Liver (tissue), 9 donors: ENCODE measurements around the gene UXS1. TPM values are rescaled to one million over a fixed set of nuclear protein-coding genes. Genes with fewer than 3 reads are reported as not detected.

Experiments used
- DNase-seq: peaks from one replicate; pipeline ENCODE4 v3.0.0-alpha.2; 2017; ENCODE audit warnings: low spot score
- H3K27ac ChIP-seq, 2 donors: one replicate each; pipeline ENCODE4 v1.7.0; 2013; ENCODE audit warnings: inconsistent platforms in 2 of 2, low read length in 2 of 2, control low read depth in 1 of 2, low read depth in 1 of 2, mild to moderate bottlenecking in 1 of 2
- H3K27me3 ChIP-seq, 4 donors: one replicate each; pipeline versions ENCODE4 v1.6.1 to v1.7.0; 2013; ENCODE audit warnings: low read length in 3 of 4, inconsistent platforms in 1 of 4, mild to moderate bottlenecking in 1 of 4, moderate library complexity in 1 of 4; ENCODE audit not compliant: control insufficient read depth in 4 of 4, insufficient read depth in 4 of 4
- H3K36me3 ChIP-seq, 4 donors: one replicate each; pipeline versions ENCODE4 v1.6.1 to v1.7.0; 2013; ENCODE audit warnings: low read length in 3 of 4, mild to moderate bottlenecking in 3 of 4, low read depth in 1 of 4, moderate library complexity in 1 of 4; ENCODE audit not compliant: control insufficient read depth in 4 of 4, insufficient read depth in 3 of 4
- H3K4me1 ChIP-seq, 4 donors: one replicate each; pipeline versions ENCODE4 v1.6.1 to v1.7.0; 2013; ENCODE audit warnings: low read length in 3 of 4, mild to moderate bottlenecking in 3 of 4, moderate library complexity in 1 of 4; ENCODE audit not compliant: control insufficient read depth in 4 of 4, insufficient read depth in 4 of 4
- H3K4me3 ChIP-seq, 3 donors: one replicate each; pipeline versions ENCODE4 v1.6.1 to v1.7.0; 2013; ENCODE audit warnings: low read length in 3 of 3, control low read depth in 1 of 3, low read depth in 1 of 3, mild to moderate bottlenecking in 1 of 3
- H3K9ac ChIP-seq, 2 donors: one replicate each; pipeline ENCODE4 v1.7.0; 2013; ENCODE audit warnings: low read length in 2 of 2, mild to moderate bottlenecking in 2 of 2, moderate library complexity in 2 of 2, control low read depth in 1 of 2, low read depth in 1 of 2
- H3K9me3 ChIP-seq, 4 donors: one replicate each; pipeline versions ENCODE4 v1.6.1 to v1.7.0; 2013; ENCODE audit warnings: low read length in 3 of 4; ENCODE audit not compliant: control insufficient read depth in 4 of 4
- ATF3 ChIP-seq: IDR thresholded peaks from 2 replicates; pipeline ENCODE4 v1.6.1; 2016; ENCODE audit warnings: antibody characterized with exemption
- CTCF ChIP-seq: fragments of 150-350 bp; IDR thresholded peaks from 2 replicates; pipeline ENCODE4 v1.5.1; 2017; ENCODE audit warnings: improper control_type of control experiment, low read depth, low read length; ENCODE audit not compliant: missing input control
- EGR1 ChIP-seq, 2 donors: IDR thresholded peaks; 2 replicates each; pipeline ENCODE4 v1.6.1; 2016 to 2018; ENCODE audit warnings: antibody characterized with exemption in 2 of 2, low read depth in 2 of 2
- FOXA1 ChIP-seq: IDR thresholded peaks from 2 replicates; pipeline ENCODE4 v1.6.1; 2016; ENCODE audit warnings: antibody characterized with exemption
- FOXA2 ChIP-seq: IDR thresholded peaks from 2 replicates; pipeline ENCODE4 v1.6.1; 2016; ENCODE audit warnings: antibody characterized with exemption
- GABPA ChIP-seq, 2 donors: IDR thresholded peaks in 1 of 2; conservative IDR thresholded peaks in 1 of 2; 2 replicates each; pipeline ENCODE4 v1.6.1; 2016; ENCODE audit warnings: antibody characterized with exemption in 2 of 2, mild to moderate bottlenecking in 1 of 2, moderate library complexity in 1 of 2
- HNF4A ChIP-seq, 2 donors: conservative IDR thresholded peaks; 2 replicates each; pipeline ENCODE4 v1.6.1; 2016; ENCODE audit warnings: antibody characterized with exemption in 2 of 2, mild to moderate bottlenecking in 2 of 2
- HNF4G ChIP-seq: IDR thresholded peaks from 2 replicates; pipeline ENCODE4 v1.6.1; 2016; ENCODE audit warnings: antibody characterized with exemption
- JUND ChIP-seq, 2 donors: IDR thresholded peaks; 2 replicates each; pipeline ENCODE4 v1.6.1; 2016; ENCODE audit warnings: antibody characterized with exemption in 2 of 2
- MAX ChIP-seq: IDR thresholded peaks from 2 replicates; pipeline ENCODE4 v1.6.1; 2016; ENCODE audit warnings: antibody characterized with exemption
- NR2F2 ChIP-seq: IDR thresholded peaks from 2 replicates; pipeline ENCODE4 v1.6.1; 2016; ENCODE audit warnings: antibody characterized with exemption
- RAD21 ChIP-seq, 2 donors: IDR thresholded peaks; 2 replicates each; pipeline ENCODE4 v1.6.1; 2016; ENCODE audit warnings: antibody characterized with exemption in 2 of 2, mild to moderate bottlenecking in 2 of 2
- REST ChIP-seq: IDR thresholded peaks from 2 replicates; pipeline ENCODE4 v1.6.1; 2016; ENCODE audit warnings: antibody characterized with exemption, mild to moderate bottlenecking
- RXRA ChIP-seq, 2 donors: IDR thresholded peaks; 2 replicates each; pipeline ENCODE4 v1.6.1; 2017 to 2018; ENCODE audit warnings: antibody characterized with exemption in 2 of 2, mild to moderate bottlenecking in 1 of 2
- SP1 ChIP-seq: IDR thresholded peaks from 2 replicates; pipeline ENCODE4 v1.6.1; 2018; ENCODE audit warnings: antibody characterized with exemption, mild to moderate bottlenecking
- TAF1 ChIP-seq: conservative IDR thresholded peaks from 2 replicates; pipeline ENCODE4 v1.6.1; 2016; ENCODE audit warnings: antibody characterized with exemption, mild to moderate bottlenecking
- YY1 ChIP-seq: IDR thresholded peaks from 2 replicates; pipeline ENCODE4 v1.6.1; 2016; ENCODE audit warnings: antibody characterized with exemption, mild to moderate bottlenecking
- ZBTB33 ChIP-seq: IDR thresholded peaks from 2 replicates; pipeline ENCODE4 v1.6.1; 2016; ENCODE audit warnings: antibody characterized with exemption
- WGBS: extraction: QIAGEN DNeasy Blood & Tissue Kit; methylation state at CpG from one replicate; pipeline ENCODE4 v1.1.7; 2013; 5-methylcytosine and 5-hydroxymethylcytosine counted together
- polyA plus RNA-seq, 2 donors: library from polyadenylated mRNA; stranded (reverse) in 1 of 2; unstranded in 1 of 2; fragments of 200-250 nt in 1 of 2; fragments of >200 nt in 1 of 2; fragmentation: Nextera tagmentation in 1 of 2; extraction: Ambion mirVana in 1 of 2; gene quantifications; one replicate each; pipeline versions ENCODE4 v1.2.1 to v1.2.3, GENCODE V29; 2013 to 2015
- total RNA-seq, 2 donors: library from RNA; depleted of rRNA; stranded (reverse); fragments of >200 nt; gene quantifications; one replicate each; pipeline ENCODE4 v1.2.3, GENCODE V29; 2014
- donor health status: healthy.
- donor health status: healthy.
- donor health status: healthy.
- donor health status: healthy.
- donor health status: healthy.

The UXS1 gene
- total and polyA plus RNA-seq, 4 donors: 8.8 to 19.9 (median 10.0) TPM

GRCh38 chr2:106106622-106107508, 87.2 kb downstream of the UXS1 start:
- 81% methylated on average over 12 of the region's 12 CpGs for WGBS
- no peaks in the 10 kb centered on the region for H3K4me1 ChIP-seq
- TF ChIP-seq ATF3 (no peak), HNF4G (no peak), EGR1 (IDR thresholded peaks at IDR 0.05; ENCODE audit: low read depth in 2 of 2) (no peak), FOXA1 (no peak), TAF1 (no peak), JUND (IDR thresholded peaks at IDR 0.05) (no peak), HNF4A (conservative IDR thresholded peaks at IDR 0.05) (no peak), SP1 (no peak), RXRA (IDR thresholded peaks at IDR 0.05) (no peak), RAD21 (IDR thresholded peaks at IDR 0.05) (no peak), NR2F2 (no peak), CTCF (no peak), GABPA (IDR thresholded peaks at IDR 0.05 in 1 of 2, conservative IDR thresholded peaks at IDR 0.05 in 1 of 2) (no peak), ZBTB33 (no peak), YY1 (no peak), FOXA2 (no peak), MAX (no peak), REST (no peak)
- H3K9me3 ChIP-seq: no peaks in the 10 kb centered on the region
- no peaks in the 10 kb centered on the region for H3K27me3 ChIP-seq
- H3K4me3 ChIP-seq: no peak overlapping the region
- peaks cover 0 to 6% (median under 1%) of the 10 kb centered on the region in 4 donors for H3K36me3 ChIP-seq
- no peak overlapping the region for H3K27ac ChIP-seq
- no peak for DNase-seq
- H3K9ac ChIP-seq: no peak overlapping the region
